ENCODE measurements around the gene CACNA2D1.

Gene CACNA2D1

DNA sequence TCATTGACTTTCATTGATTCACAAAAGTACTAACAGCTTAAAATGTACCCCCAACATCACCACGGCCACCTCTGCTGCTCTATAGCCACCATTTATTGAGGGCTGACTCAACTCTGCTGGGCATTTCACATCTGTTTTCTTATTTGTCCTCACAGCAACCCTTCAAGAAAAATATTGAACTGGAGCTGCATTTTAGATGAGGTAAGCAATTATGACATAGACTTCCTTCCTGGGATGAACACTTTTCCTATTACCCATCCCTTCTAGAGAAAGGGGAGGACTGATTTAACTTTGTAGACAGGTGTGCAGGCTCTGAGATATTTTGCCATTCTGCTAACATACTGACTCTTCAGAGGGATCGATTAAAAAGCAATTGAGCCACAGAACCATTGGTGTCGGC, 217.4 kb downstream of the CACNA2D1 start:
- DNase-seq: no peak

DNA sequence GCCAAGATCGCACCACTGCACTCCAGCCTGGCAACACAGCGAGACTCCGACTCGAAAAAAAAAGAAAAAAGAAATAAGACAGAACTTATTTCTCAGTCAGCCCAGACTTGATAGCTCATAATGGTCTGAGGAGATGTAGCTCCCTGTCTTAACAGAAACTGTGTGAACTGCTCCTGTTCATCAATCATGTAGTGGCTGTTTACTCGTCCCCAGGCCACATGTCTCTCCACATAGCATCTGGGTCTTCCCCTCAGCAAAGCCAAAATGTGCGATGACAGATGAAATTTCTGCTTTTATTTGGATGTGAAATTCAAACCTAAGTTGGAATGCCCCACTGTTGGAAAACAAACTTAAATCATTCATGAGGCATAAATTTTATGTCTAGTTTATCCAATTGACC, 219.0 kb downstream of the CACNA2D1 start:
- DNase-seq: no peak

DNA sequence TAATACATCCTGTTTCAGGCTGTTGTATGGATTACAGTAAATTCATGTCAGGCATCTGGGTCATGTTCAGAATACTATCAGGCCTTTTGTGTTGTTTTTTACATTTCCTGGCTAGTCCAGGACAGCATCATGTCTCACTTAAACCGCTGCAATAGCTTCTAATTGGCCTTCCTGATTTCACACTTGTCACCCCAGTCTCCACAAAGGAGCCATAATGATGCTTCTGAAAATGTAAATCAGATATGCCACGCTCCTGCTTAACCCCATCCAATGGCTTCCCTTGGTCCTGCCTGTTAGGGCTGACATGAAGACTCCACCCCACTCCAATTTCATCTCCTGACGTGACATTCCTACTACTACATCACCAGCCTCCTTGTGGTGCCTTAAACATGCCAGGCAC, 220.0 kb downstream of the CACNA2D1 start:
- no peak for DNase-seq

DNA sequence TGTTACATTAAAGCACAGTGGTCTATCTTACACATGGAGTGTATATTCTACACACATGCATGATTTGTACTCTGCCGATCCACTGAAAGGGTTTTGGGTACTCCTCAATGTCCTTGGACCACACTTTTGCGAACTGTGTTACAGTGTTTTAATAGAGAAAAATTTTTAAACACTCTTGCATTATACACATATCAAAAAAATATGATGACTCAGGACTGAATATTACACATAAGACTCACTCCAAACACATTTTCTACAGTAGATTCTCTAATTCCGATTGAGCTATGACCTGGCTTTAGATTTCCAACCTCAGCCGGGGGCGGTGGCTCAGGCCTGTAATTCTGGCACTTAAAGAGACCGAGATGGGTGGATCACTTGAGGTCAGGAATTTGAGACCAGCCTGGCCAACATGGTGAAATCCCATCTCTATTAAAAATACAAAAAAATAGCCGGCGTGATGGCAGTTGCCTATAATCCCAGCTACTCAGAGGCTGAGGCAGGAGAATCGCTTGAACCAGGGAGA, 222.4 kb downstream of the CACNA2D1 start:
- DNase-seq: no peak

DNA sequence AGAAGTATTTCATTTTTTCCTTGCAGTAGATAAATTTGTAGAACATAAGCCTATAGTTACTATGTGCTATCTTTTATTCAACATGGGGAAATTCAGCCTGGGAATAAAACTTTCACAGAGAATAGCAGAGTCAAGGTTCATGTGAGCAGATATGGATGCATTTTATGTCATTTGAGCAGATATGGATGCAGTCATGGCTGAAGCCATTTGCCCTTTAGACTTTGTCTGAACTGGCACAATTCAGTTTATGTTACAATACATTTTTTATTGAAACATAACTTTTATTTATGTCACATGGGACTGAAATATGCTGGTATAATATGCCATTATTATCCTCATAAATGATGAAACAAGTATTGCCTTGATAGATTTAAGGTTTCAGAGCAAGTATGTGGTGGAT, 231.1 kb downstream of the CACNA2D1 start:
- DNase-seq: no peak

DNA sequence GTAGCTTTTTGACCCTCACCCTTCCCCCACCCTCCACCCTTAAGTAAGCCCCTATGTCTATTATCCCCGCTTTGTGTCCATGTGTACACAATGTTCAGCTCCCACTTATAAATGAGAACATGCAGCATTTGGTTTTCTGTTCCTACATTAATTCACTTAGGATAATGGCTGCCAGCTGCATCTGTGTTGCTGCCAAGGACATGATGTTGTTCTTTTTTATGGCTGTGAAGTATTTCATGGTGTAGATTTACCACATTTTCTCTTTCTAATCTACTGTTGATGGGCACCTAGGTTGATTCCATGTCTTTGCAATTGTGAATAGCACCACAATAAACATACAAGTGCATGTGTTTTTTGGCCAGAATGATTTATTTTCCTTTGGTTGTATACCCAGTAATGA, 232.2 kb downstream of the CACNA2D1 start:
- no peak for DNase-seq

DNA sequence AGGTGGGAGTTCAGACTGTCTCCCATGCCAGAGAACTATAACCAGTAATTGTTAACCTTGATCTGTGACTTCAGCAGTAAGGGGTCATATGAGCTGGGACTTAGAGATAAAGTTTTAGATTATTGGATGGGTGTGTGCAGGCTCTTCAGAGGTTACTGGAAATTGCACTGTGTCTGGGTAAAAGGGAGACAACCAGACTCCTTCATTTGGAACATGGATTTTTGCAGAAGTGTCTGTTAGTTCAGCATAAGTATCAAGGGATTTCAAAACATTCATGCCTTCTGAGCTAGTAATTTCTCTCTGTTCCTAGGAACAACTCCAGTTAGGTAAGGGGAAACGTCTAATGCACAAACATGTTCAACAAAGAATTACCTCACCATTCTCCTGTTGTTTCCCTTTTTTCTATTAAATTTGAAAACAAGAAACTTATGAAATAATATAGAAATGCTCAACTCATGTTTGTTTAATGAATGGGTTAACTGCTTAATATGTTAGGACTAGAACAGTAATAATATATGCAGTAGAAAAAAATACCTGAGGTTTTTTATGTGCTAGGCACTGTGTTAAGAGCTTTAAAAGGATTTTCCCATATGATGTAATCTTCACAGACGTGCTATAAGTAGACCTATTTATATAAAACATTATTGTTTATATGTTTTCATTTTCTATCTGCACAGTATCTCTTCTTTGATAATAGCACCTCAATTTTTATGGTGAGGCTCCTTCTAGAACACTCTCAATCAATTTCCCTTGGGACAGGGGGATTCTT, 233.0 kb downstream of the CACNA2D1 start:
- no peak for DNase-seq

DNA sequence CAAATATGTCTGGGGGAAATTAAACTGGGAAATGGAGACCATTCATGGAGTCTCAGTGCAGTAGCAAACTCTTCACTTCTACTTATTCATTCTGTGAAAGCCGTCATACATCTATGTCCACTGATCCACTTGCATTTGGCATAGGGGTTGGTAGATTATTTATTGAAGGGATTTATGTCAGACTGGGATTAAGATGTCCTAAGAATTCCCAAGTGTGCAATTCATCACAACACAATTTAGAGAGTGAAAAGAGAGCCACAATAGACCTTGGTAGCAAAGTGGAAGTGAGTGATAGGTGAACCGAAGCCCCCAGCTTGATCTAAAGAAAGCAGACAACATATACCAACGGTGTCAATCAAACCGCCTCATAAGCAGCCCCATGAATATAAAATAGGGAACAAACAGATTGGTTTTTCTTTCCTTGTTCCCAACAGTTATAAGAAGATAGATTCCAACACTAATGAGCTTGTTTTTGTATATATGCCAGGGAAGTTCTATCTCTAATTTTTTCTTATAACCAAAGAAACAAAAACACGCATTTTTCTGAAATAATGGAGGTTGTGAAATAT, 234.3 kb downstream of the CACNA2D1 start:
- DNase-seq: no peak

DNA sequence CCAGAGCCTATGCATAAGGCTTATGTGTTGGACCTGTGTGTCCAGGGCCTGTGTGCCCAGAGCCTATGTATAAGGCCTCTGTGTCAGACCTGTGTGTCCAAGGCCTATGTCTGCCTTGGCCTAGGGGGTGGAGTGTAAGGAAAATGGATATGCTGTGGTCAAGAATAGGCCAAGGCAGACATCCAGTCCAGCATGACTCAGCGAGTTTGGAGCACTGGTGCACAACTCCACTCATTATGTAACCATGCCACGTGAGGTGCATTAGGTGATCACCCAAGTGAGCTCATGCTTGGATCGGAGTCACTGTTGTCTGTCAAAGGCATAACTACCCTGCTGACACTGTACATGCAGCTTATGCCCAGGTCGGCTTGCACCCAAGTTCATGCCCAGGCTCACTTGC, 238.9 kb downstream of the CACNA2D1 start:
- no peak for DNase-seq

DNA sequence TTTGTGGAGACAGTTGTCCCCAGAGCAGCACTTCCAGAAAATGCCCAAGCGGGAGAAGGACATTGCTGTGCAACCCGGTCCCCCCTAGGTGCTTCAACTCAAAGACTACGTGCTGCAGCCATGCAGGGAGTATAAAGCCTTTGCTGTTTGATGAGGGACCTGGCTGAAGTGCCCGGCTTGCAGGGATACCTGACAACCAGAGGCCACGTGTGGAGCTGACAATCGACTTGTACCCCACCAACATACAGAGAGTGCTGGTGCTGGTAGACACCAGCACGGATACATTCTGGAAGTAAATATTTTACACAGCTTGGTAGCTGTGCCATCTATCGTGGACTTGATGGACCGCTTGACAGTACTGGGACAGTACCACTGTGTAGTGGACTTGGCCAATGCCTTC, 240.6 kb downstream of the CACNA2D1 start:
- no peak for DNase-seq

DNA sequence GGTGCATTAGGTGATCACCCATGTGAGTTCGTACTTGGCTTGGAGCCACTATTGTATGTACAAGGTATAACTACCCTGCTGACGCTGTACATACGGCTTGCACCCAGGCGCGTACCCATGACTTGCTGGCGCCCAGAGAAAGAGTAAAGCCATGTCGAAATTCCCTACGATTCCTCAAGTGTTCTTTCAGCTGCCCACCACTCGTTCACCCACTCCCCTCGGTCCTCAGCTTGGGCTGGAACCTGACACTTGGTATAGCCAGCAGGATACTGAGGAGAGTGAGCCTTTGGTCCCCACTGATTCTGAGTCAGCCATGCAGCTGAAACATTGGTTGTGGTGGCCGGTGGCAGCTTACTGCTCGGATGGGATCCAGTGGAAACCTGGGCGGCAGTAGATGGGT, 241.5 kb downstream of the CACNA2D1 start:
- DNase-seq: no peak

DNA sequence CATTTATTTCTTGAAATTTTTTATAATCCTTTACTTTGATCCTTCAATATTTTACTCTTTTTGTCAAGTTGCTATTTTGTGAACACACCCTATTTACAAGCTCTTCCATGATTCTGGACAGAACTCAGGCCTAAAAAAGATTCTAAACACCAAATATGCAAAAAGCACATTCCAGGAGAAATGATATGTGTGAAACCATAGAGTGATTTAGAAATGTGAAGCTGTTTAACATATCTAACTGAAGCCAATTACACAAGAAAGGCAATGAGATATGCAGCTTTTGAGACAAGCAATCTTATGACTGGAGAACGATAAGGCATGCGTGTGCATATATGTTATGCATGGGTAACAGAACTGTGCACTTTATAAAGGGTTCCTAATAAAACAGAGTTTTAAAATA, 243.0 kb downstream of the CACNA2D1 start:
- no peak for DNase-seq

DNA sequence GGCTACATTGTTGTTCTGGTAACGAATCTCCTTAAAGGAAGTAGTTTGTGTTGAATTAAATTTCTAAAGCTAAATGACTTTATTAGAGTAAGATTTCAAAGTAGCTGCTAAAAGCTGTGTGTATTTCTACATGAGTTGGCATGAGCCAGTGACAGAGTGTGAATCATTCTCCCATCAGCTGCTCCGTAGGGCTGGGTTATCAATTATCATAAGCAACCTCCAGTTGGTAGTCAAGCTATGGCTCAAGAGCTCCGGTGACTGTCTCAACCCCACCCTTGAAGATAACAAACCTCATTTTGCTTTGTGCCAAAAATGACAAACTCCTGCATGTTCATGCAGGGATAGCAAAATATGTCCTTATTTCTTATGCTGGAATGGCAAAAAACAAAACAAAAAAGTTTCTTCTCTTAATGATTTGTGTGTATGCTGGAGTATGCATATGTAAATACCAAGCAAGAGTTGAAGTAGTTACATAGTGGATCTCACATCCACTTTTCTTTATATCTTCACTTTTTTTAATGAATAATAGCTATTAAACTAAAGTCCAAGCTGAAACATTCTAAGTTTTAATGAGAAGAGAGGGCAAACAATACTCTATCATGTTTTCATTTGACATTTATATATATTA, 249.4 kb downstream of the CACNA2D1 start:
- DNase-seq: no peak

DNA sequence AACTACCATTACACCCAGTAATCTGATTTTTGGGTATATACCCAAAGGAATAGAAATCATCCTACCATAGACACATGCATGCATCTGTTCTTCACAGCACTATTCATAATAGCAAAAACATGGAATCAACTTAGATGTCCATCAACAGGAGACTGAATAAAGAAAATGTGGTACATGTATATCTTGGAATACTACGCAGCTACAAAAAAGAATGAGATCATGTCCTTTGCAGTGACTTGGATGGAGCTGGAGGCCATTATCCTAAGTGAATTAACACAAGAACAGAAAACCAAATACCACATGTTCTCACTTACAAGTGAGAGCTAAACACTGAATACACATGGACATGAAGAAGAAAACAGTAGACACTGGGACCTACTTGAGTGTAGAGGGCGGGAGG, 254.9 kb downstream of the CACNA2D1 start:
- no peak for DNase-seq

DNA sequence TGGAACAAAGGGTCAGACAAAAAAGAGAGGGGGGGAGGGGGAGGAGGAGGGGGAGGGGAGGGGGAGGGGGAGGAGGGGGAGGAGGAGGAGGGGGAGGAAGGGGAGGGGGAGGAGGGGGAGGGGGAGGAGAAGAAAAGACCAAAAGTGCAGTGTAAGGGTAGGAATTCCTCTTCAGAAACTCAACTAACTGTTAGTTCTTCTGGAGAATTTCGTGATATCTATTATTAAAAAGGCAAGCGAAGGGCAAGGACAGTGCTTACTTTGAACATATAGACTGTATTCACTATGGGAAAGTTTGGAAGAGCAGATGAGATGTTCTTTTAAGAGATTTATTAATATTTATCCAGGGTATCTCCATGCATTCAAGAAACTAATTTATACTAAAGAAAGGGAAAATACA, 258.1 kb downstream of the CACNA2D1 start:
- DNase-seq: no peak

DNA sequence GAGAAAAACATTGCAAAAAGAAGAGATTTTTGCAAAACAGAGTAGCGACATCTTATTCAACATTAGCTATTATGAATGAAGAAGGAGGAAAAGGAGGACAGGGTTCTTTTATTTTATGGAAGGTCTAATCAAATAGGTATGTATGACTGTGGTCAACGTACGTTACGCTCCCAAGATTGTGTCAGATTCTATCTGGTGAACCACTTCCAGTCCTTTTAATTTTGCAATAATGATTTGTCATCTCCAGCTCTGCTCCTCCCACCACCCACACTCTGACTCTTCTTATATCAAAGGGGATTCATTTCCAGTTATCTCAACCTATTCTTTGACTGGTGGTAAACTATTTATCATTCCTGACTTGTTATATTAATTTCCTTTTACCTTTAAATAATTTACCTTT, 259.9 kb downstream of the CACNA2D1 start:
- DNase-seq: no peak

DNA sequence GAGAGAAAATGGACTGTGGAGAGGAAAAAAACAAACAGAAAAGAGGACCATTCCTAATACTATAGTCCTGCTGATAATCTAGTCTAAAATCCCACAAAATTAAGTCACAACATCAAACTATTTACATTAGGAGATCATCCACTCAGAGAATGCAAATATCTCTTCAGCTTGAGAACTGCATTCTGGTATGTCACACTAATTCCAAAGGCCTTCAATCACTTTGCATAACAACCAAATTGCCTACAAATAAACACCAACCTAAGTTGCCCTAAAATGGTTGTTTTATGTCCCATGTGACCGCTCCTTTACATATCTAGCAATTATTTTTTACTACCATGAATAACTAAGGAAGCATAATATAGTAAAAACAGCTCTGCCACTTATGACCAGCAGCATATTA, 264.3 kb downstream of the CACNA2D1 start:
- no peak for DNase-seq

DNA sequence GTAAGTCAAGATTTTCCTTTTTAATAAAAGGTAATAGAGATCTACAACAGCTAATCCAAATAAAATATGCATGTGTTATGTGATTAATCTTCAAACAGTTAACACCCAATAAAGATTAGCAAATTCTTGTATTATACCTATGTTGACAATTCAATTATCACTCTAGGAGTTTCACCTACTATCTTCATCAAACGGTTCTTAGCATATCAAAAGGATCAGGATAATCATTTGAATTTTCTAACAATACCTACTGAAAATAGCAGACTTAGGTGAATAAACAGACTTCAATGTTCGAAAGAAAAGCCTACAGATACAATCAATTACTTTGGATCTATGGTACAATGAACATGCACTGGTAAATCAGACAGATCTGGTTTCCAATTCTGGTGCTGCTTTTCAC, 268.3 kb downstream of the CACNA2D1 start:
- no peak for DNase-seq

DNA sequence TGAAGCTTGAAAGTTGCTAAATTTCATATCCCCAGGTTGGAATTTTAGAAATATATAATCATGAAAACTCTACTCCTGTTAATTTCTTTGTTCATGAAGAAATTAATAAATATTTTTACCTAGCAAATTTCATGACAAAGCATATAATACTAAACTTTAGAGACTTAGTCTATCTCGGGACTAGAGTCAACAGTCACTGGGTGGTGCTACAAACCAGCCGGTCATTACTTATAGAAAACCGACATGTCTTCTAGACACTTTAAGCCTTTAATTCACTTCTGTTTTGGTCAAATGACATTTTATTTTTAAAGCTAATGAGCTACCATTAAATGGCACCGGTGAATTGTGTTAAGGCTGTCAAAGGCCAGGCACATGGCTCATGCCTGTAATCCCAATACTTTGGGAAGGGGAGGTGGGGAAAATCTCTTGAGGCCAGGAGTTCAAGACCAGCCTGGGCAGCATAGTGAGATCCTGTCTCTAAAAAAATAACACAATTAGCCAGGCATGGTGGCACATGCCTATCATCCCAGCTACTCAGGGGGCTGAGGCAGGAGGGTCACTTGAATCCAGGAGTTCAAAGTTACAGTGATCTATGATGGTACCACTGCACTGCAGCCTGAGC, 270.1 kb downstream of the CACNA2D1 start:
- no peak for DNase-seq

DNA sequence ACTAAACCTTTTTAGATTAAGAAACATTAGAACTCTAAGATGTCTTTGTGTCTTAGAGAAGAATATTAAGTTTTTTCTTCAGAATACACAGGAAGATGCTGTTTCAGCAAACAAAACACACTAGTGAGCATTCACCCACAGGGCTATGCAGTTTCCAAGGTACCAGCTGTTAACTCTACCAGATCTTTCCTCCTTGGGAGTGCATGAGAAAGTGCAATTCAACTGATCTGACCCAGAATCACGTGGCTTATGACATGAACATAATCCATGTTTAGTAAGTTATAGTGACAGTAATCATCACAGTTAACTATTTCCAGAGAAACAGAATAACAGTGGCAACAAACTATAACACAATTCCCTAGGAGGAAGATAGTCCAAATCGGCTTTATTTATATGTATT, 270.7 kb downstream of the CACNA2D1 start:
- no peak for DNase-seq

DNA sequence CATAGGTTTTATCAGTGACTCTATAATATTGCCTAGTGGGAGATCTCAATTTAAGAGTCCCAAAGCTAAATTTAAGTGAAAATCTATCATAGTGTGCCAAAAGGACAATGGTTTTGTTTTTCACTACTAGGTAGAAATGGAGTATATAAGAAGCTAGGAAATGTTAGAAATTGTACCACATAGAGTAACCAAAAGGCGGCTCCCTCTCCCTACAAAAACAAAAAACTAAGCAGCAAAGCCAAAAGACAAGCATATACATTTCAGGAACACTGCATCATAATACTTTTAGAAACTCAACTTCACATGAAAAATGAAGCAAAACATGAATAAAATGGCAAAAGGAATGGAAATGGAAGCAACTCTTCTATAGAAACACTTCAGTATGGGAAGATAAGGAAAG, 271.6 kb downstream of the CACNA2D1 start:
- DNase-seq: no peak

DNA sequence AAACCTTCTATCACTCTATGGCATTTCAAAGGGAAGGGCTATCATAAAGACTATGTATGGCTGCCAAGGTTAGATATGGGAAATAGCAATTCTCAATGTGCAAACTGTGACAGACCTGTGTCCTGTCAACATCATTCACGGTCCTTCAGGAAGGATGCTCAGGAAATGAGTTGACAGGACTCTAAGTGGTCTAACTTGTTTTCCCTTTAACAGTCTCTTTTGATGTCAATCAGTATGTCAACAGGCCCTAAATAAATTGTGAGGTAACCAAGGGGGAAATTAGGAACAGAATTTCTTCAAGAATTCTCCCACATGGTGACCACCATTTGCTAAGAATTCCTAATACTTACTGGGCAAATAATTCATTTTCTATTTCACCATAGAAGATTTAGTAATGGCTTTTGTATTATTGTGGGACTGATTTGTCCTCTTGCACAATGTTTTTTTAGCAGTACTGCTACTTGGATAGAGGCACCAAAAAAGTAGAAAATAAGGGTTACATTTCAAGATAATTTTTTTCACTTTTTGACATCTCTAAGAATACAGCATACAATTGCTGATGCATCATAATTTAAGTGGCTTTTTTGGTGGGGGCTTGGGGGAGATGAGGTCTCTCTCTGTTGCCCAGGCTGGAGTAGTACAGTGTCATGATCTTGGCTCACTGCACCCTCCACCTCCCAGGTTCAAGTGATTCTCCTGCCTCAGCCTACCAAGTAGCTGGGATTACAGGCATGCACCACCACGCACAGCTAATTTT, 275.8 kb downstream of the CACNA2D1 start:
- DNase-seq: no peak
